IMR-90 (cell line): ENCODE results near the gene PHF3.

ENCODE experiments used
- CEBPB ChIP-seq: IDR thresholded peaks from 2 replicates; pipeline ENCODE4 v1.6.1; 2012; ENCODE audit warnings: low read depth, low read length, improper control_type of control experiment
- CHD1 ChIP-seq: IDR thresholded peaks from 2 replicates; pipeline ENCODE4 v1.6.1; 2012; ENCODE audit warnings: low read depth, low read length, improper control_type of control experiment
- CTCF ChIP-seq: conservative IDR thresholded peaks from 2 replicates; pipeline ENCODE4 v1.5.1; 2012; ENCODE audit warnings: mild to moderate bottlenecking, low read depth, low read length, improper control_type of control experiment
- ELK1 ChIP-seq: fragments of 150-350 bp; IDR thresholded peaks from 2 replicates; pipeline ENCODE4 v1.6.1; 2016; ENCODE audit warnings: low read depth, mild to moderate bottlenecking, low read length, moderate library complexity, borderline replicate concordance
- FOS ChIP-seq: fragments of 150-350 bp; IDR thresholded peaks from 2 replicates; pipeline ENCODE4 v1.6.1; 2016; ENCODE audit warnings: low read depth, low read length
- MAFK ChIP-seq: IDR thresholded peaks from 2 replicates; pipeline ENCODE4 v1.6.1; 2012; ENCODE audit warnings: low read depth, low read length, improper control_type of control experiment
- MAZ ChIP-seq: IDR thresholded peaks from 2 replicates; pipeline ENCODE4 v1.6.1; 2012; ENCODE audit warnings: low read depth, mild to moderate bottlenecking, low read length, improper control_type of control experiment, moderate library complexity, borderline replicate concordance
- MXI1 ChIP-seq: IDR thresholded peaks from 2 replicates; pipeline ENCODE4 v1.6.1; 2012; ENCODE audit warnings: low read depth, mild to moderate bottlenecking, low read length, moderate library complexity, borderline replicate concordance
- POLR2A ChIP-seq: IDR thresholded peaks from 2 replicates; pipeline ENCODE4 v1.6.1; 2012; ENCODE audit warnings: mild to moderate bottlenecking, low read depth, low read length
- RAD21 ChIP-seq: IDR thresholded peaks from 2 replicates; pipeline ENCODE4 v1.6.1; 2012; ENCODE audit warnings: low read length, improper control_type of control experiment
- RCOR1 ChIP-seq: IDR thresholded peaks from 2 replicates; pipeline ENCODE4 v1.6.1; 2012; ENCODE audit warnings: mild to moderate bottlenecking, low read length, improper control_type of control experiment; ENCODE audit not compliant: insufficient replicate concordance
- RFX5 ChIP-seq: IDR thresholded peaks from 2 replicates; pipeline ENCODE4 v1.8.0; 2012; ENCODE audit warnings: low read depth, mild to moderate bottlenecking, low read length, moderate library complexity
- SMC3 ChIP-seq: fragments of 150-350 bp; IDR thresholded peaks from 2 replicates; pipeline ENCODE4 v1.6.1; 2016; ENCODE audit warnings: low read depth, mild to moderate bottlenecking, antibody characterized with exemption, low read length, moderate library complexity
- TF ChIP-seq, protein P1 (sequence below): fragments of 150-350 bp; IDR thresholded peaks from 2 replicates; pipeline ENCODE4 v1.6.1; 2017; ENCODE audit warnings: mild to moderate bottlenecking, antibody characterized with exemption, low read length, low read depth

DNA sequence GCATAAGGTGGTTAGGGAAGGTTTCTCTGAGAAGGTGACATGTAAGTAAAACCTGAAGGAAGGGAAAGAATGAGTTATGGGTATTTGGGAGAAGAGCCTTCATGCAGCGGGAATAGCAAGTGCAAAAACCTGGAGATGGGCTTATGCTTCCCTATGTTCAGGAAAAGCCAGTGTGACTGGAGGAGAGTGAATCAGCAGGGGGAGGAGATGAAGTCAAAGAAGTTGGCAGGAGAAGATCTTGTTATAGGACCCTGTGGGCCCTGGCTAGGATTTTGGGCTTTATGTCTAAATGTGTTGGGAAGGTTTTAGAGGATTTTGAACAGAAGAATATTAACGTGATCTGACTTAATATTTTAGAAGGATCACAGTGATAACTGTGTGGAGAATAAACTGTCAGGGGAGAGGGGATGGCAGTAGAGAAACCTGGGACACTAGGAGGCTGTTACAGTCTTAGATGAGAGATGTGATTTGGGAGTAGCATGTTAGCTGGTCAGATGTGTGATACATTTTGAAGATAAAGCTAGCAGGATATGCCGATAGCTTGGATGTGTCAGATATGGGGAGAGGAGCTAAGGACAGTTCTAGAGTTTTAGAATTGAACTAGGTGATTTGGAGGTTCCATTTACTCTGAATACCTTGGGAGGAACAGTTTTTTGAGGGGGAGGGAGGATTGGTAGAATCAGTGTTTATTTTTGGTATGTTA lies 41.0 kb downstream of the PHF3 start:
- TF ChIP-seq POLR2A (no peak), CTCF (no peak), RFX5 (no peak), RAD21 (no peak), MAFK (no peak), MXI1 (no peak), CEBPB (no peak), MAZ (no peak), SMC3 (no peak), RCOR1 (no peak), CHD1 (no peak), FOS (no peak), ELK1 (no peak)
- TF ChIP-seq, protein P1, sequence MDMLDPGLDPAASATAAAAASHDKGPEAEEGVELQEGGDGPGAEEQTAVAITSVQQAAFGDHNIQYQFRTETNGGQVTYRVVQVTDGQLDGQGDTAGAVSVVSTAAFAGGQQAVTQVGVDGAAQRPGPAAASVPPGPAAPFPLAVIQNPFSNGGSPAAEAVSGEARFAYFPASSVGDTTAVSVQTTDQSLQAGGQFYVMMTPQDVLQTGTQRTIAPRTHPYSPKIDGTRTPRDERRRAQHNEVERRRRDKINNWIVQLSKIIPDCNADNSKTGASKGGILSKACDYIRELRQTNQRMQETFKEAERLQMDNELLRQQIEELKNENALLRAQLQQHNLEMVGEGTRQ: no peak
